Stimulated activated CD4-positive, alpha-beta T cell treated with anti-CD3 and anti-CD28 coated beads, Interleukin-4, amount 100 ng/mL, for 1 hour (primary cell): Measurements from ENCODE around the gene CTNNA1.
"Not testable (repeated sequence)": the region's sequence is repeated elsewhere in the genome, so short reads cannot be mapped to it uniquely, and the experiment has no call there.

ENCODE experiments used
- DNase-seq: peaks from one replicate; pipeline ENCODE4 v3.0.0-alpha.2; 2020

The CTNNA1 gene

GRCh38 chr5:138824516-138824915 lies 71.3 kb downstream of the CTNNA1 start:
- no peak for DNase-seq

- no peak for DNase-seq
These were observed 72.0 kb downstream of the CTNNA1 start for GRCh38 chr5:138824924-138825863.

- DNase-seq = no peak
These were observed 75.3 kb downstream of the CTNNA1 start for GRCh38 chr5:138828556-138828955.

GRCh38 chr5:138829341-138829740 lies 76.1 kb downstream of the CTNNA1 start:
- no peak for DNase-seq

- DNase-seq = no peak
These were observed 78.5 kb downstream of the CTNNA1 start for GRCh38 chr5:138831703-138832102.

GRCh38 chr5:138832218-138832617 lies 79.0 kb downstream of the CTNNA1 start:
- no peak for DNase-seq

- DNase-seq = no peak
These were observed 79.9 kb downstream of the CTNNA1 start for GRCh38 chr5:138833080-138833479.

- no peak for DNase-seq
These were observed 80.7 kb downstream of the CTNNA1 start for GRCh38 chr5:138833726-138834480.

GRCh38 chr5:138834853-138835252 lies 81.6 kb downstream of the CTNNA1 start:
- DNase-seq = not testable (repeated sequence)

GRCh38 chr5:138837160-138837559 lies 83.9 kb downstream of the CTNNA1 start:
- DNase-seq = no peak

GRCh38 chr5:138840103-138840502 lies 86.9 kb downstream of the CTNNA1 start:
- no peak for DNase-seq

GRCh38 chr5:138841531-138841930 lies 88.3 kb downstream of the CTNNA1 start:
- no peak for DNase-seq

GRCh38 chr5:138843316-138844124 lies 90.3 kb downstream of the CTNNA1 start:
- DNase-seq = no peak

GRCh38 chr5:138844125-138844461 lies 90.9 kb downstream of the CTNNA1 start:
- no peak for DNase-seq

GRCh38 chr5:138844812-138845513 lies 91.7 kb downstream of the CTNNA1 start:
- DNase-seq = no peak

GRCh38 chr5:138849439-138849838 lies 96.2 kb downstream of the CTNNA1 start:
- DNase-seq = no peak

GRCh38 chr5:138849882-138850281 lies 96.7 kb downstream of the CTNNA1 start:
- DNase-seq = no peak

- no peak for DNase-seq
These were observed 97.7 kb downstream of the CTNNA1 start for GRCh38 chr5:138850865-138851435.

- DNase-seq = no peak
These were observed 99.9 kb downstream of the CTNNA1 start for GRCh38 chr5:138853132-138853531.

- DNase-seq = no peak
These were observed 113.8 kb downstream of the CTNNA1 start for GRCh38 chr5:138867011-138867410.

GRCh38 chr5:138869038-138869437 lies 115.8 kb downstream of the CTNNA1 start:
- no peak for DNase-seq
